HL-60/S4 treated with retinoic acid at 250 ng/mL for 4 days and 3 days (cell line): ENCODE results near the gene TUBGCP3.

ENCODE experiments used
- in situ Hi-C: fragments of 300-500 bp; cut with MboI; formaldehyde crosslinking; loops from 2 replicates; pipeline ENCODE4 v1.7.0; 2022; ENCODE audit warnings: low sequenced_read_pairs

Gene TUBGCP3

GRCh38 chr13:112446867-112447266 lies 141.1 kb downstream of the TUBGCP3 start:
- in situ Hi-C loops = no loop called here

- in situ Hi-C loops = no loop called here
Observed at GRCh38 chr13:112446347-112446861, 141.5 kb downstream of the TUBGCP3 start.

DNA sequence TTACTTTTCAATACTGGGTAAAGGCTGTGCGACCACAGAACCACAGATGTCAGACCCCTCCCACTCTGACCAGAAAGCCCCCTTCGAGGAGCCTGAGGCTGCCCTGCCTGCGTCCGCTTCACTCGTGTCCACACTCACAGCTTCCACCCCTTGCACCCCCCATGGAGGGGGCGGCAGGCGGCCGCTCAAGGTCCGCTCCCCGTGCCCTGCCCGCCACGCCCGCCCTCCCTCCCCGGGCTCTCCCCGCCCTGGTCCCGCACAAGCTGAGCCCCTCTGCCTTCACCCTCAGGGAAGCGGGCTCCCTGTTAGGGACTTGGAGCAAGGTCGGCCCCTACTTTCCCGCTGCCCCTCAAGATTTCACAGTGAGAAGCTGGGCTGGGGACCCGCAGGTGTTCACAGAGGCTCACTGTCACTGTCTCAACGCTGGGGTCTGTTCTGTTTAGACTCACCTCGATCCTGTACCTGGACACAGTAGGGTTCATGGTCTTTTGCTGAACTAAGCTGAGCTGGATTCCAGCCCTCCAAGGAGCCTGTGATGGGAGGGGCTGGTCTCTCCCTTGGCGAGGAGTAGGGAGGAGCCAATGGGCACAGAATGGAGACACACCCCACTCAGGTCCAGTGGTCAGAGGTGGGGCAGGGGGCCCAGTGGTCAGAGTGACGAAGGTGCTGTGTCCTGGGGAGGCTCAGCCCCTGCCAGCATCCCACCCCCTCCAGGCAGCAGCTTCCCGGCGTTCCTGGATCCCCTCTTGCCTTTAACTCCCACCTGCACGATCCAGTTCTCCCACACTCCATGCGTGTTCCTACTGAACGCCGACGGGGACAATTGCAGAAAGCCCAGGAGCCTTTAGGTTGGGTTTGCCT lies 142.3 kb downstream of the TUBGCP3 start:
- in situ Hi-C loops = no loop called here

DNA sequence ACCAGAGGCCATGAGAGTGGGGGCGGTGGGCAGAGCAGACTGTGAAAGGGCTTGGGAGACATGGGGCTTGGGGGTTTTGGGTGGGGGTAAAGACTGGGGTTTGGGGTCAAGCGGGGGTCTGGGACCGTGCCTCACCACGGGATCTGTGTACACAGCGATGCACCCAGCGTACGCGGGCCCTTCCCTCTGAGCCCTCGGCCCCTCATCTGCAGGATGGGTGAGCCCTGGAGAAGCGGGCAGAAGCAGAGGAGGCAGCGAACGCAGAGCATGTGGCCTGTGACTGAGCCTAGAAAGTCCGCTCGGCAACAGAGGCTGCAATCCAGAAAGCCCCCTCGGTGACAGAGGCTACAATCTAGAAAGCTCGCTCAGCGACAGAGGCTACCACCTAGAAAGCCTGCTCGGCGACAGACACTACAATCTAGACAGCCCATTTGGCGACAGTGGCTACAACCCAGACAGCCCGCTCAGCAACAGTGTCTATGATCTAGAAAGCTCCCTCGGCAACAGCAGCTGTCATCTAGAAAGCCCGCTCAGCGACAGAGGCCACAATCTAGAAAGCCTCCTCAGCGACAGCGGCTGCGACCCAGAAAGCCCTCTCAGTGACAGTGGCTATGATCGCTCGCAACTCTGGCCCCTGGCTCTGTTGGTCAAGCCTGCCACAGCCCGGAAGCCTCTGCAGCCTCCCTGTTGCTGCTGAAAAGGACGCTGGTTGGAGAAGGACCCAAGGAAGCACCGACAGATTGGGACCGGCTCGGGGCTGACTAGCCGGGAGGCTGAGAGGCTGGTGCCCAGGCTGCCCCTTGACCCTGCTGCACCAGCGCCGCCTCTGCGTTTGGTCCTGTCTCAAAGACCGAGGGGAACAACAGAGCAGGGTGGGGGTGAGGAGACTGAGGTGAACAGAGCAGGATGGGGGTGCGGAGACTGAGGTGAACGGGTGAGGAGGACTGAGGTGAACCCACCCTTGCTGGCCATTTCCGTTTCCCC lies 143.2 kb downstream of the TUBGCP3 start:
- in situ Hi-C loops = no loop called here

GRCh38 chr13:112443995-112444311 lies 144.0 kb downstream of the TUBGCP3 start:
- in situ Hi-C loops = no loop called here

GRCh38 chr13:112443191-112443994 lies 144.6 kb downstream of the TUBGCP3 start:
- in situ Hi-C loops = no loop called here

- in situ Hi-C loops = no loop called here
Observed at GRCh38 chr13:112442483-112443090, 145.4 kb downstream of the TUBGCP3 start.

DNA sequence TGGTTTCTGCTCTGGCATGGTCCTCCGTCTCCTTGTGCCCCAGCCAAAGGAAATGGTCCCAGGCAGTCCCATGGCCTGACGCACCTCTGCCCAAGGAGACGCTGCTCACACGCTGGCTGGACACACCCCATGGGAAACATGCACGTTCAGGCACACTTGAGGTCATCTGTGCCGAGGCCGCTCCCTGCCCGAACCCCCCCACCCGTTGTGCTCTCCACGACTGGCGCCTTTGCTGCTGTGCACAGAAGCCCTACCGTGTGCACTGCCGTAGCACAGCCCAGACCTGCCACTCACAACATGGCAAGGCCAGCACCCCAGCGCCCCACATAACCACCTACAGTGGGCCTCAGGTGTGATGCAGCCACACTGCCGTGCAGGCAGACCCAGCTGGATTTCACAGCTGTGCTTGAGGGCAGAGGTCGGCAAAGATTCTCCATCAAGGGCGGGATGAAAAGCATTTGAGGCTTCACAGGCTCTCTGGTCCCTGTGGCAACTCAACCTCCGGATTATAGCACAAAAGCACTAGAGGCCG lies 146.1 kb downstream of the TUBGCP3 start:
- in situ Hi-C loops = no loop called here

- in situ Hi-C loops = no loop called here
Observed at GRCh38 chr13:112441226-112441625, 146.7 kb downstream of the TUBGCP3 start.

DNA sequence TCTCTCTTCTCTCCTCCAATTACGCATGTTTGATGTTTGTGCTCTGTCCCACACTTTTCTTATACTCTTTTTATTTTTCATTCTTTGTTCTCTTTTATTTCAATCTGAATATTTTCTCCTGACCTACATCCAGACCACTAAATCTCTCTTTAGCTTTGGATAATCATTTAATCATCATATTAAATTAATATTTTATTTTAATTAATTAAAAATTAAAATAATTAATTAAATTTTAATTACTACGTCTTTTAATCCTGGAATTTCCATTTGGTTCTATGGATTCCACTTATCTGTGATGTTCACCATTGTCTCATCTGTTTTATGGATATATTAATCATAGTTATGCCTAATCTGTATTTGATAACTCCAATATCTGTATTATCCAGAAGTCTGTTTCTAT lies 149.4 kb downstream of the TUBGCP3 start:
- in situ Hi-C loops = no loop called here

DNA sequence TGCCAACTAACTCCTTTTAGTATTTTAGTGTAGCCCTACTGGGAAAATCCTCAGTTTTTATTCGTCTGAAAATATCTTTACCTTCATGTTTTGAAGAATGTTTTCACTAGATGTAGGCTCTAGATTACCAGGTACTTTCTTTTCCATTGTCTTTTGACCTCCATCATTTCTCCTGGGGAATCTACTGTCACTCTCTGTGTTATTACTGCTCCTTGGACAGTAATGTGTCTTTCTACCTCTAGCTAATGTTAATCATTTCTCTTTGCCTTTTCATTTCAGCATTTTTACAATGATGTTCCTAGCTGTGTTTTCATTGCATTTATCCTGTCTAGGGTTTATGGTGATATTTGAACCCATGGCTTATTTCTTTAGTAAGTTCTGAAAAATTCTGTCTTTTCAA lies 149.9 kb downstream of the TUBGCP3 start:
- in situ Hi-C loops = no loop called here

DNA sequence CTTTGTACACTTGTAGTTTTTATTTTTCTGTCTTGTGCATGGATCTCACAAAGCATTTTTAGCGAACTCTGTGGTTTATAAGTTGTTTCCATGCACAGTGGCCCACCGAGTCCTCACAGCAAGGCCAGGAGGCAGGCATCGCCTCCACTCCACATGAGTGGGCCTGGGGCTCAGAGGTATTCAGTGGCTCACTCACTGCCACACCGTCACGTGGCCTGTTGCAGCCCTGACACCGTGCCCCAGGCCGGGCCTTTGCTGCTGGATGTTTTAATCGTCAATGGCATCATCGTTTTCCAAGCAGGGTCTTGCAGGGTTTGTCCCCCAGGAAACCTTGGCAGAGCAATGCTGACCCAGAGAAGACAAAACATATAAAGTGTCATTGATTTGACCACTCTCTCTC lies 152.0 kb downstream of the TUBGCP3 start:
- in situ Hi-C loops = no loop called here
